ENCODE measurements around the gene VSIG10L.

DNA sequence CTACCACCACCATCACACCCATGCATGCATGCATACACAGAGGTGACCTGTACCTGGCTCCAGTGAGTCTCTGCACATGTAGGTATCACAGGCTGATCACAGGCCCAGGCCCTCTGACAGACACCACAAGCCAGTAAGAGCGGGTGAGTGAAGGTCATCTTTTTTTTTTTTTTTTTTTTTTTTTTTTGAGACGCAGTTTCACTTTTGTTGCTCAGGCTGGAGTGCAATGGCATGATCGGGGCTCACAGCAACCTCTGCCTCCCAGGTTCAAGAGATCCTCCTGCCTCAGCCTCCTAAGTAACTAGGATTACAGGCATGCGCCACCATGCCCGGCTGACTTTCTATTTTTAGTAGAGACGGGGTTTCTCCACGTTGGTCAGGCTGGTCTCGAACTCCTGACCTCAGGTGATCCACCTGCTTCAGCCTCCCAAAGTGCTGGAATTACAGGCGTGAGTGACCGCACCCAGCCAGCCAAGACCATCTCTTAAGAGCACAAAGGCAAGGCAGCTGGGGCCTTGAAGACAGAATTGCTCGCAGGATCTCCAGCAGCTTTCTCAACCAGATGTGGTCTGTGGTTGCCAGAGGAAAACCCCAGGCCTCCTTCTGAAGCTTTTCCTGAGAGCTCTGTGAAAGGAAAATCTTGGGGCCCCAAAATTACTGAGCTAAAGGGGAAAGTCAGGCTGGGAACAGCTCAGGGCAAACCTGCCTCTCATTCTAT lies 33.7 kb upstream of the VSIG10L start:
- TF ChIP-seq GATA2 (IDR thresholded peaks at IDR 0.05; ENCODE audit: low read depth, low read length) (no peak), GATA3 (IDR thresholded peaks at IDR 0.05; ENCODE audit: low read depth, low read length) (no peak)

All from SH-SY5Y (cell line).